AG04450 (cell line): ENCODE data around the gene NDRG4. TPM values are rescaled to one million over a fixed set of nuclear protein-coding genes. Genes with fewer than 3 reads are reported as not detected.
A peak's percentile ranks its signal among the peaks of the same experiment; 100 is the strongest.

Experiments used
- CTCF ChIA-PET: fragments of 300-600, 350-600 bp; formaldehyde crosslinking; extraction: SDS; loops from one replicate; lab custom pipeline; 2022; ENCODE audit warnings: antibody characterized with exemption, inconsistent platforms; lab: Charles Lee
- POLR2A ChIA-PET: fragments of 350-600 bp; formaldehyde crosslinking; extraction: SDS; loops from one replicate; lab custom pipeline; 2021; ENCODE audit warnings: antibody characterized with exemption, inconsistent platforms; lab: Yijun Ruan, JAX
- DNase-seq: peaks from one replicate; pipeline ENCODE4 v3.0.0-alpha.2; 2011; ENCODE audit warnings: low read depth, low spot score
- H3K27ac ChIP-seq: one replicate; pipeline ENCODE4 v1.5.1; 2012; ENCODE audit warnings: low read depth, low read length, control low read depth
- H3K27me3 ChIP-seq: one replicate; pipeline ENCODE4 v1.6.0; 2012; ENCODE audit warnings: low read length; ENCODE audit not compliant: control insufficient read depth, insufficient read depth
- H3K4me3 ChIP-seq: 2 replicates; pipeline ENCODE4 v1.5.1; 2011; ENCODE audit warnings: mild to moderate bottlenecking, low read depth, low read length, control low read depth
- H3K9me3 ChIP-seq: 2 replicates; pipeline ENCODE4 v1.5.1; 2012; ENCODE audit warnings: low read length; ENCODE audit not compliant: control insufficient read depth, insufficient read depth
- CTCF ChIP-seq: IDR thresholded peaks from 2 replicates; pipeline ENCODE4 v1.5.1; 2011; ENCODE audit warnings: low read depth, low read length, control low read depth, inconsistent platforms
- polyA plus RNA-seq: library from polyadenylated mRNA; depleted of rRNA; stranded (reverse); fragments of >200 nt; gene quantifications from 2 replicates; pipeline ENCODE4 v1.2.3, GENCODE V29; 2011

NDRG4 gene
- polyA plus RNA-seq, 1 experiment = 24.3 TPM

- Histone ChIP-seq H3K9me3 (no peaks in the 10 kb centered on the region; the same call in 1 of the 2 replicates), H3K27ac (no peak overlapping the region), H3K4me3 (no peak overlapping the region), H3K27me3 (peaks cover 10% of the 10 kb centered on the region)
- DNase-seq = no peak
- POLR2A ChIA-PET = no interaction called here
- CTCF ChIA-PET = interaction anchor here (0.5 to 5.9 kb wide), 5 partner anchors 11 to 262 kb away, joined by 3 to 73 read pairs (median 6); no protein-coding TSS in a partner anchor
- TF ChIP-seq CTCF = no peak
Observed at GRCh38 chr16:58493756-58494431, 6.0 kb upstream of the NDRG4 start.

GRCh38 chr16:58494981-58495520 is 4.9 kb upstream of the NDRG4 start:
- peak; percentile 76 for TF ChIP-seq CTCF
- H3K27me3 ChIP-seq = peaks cover 6% of the 10 kb centered on the region
- peak overlapping the region; percentile 85 for H3K27ac ChIP-seq
- peak overlapping the region; percentile 31 for H3K4me3 ChIP-seq
- CTCF ChIA-PET = interaction anchor here (0.6 to 5.9 kb wide), 20 partner anchors 9 to 470 kb away, joined by 3 to 73 read pairs (median 4); partner anchors contain the start of genes CFAP20 and GINS3
- peak; percentile 93 for DNase-seq
- POLR2A ChIA-PET = interaction anchor here (0.7 kb wide), 1 partner anchor 190 kb away, joined by 3 read pairs; the partner anchor contains the start of gene SLC38A7
- H3K9me3 ChIP-seq = no peaks in the 10 kb centered on the region; the same call in 1 of the 2 replicates

GRCh38 chr16:58495521-58496331 is 4.2 kb upstream of the NDRG4 start:
- ChIA-PET CTCF (interaction anchor here (0.6 to 5.9 kb wide), 19 partner anchors 9 to 471 kb away, joined by 3 to 73 read pairs (median 5); partner anchors contain the start of genes CFAP20 and GINS3), POLR2A (interaction anchor here (0.7 kb wide), 1 partner anchor 189 kb away, joined by 3 read pairs; the partner anchor contains the start of gene SLC38A7)
- TF ChIP-seq CTCF = no peak
- Histone ChIP-seq H3K27me3 (peaks cover 3% of the 10 kb centered on the region), H3K27ac (peak overlapping the region; percentile 85), H3K4me3 (peak overlapping the region; percentile 31), H3K9me3 (no peaks in the 10 kb centered on the region; the same call in 1 of the 2 replicates)
- no peak for DNase-seq

- ChIA-PET POLR2A (no interaction called here), CTCF (no interaction called here)
- no peak for TF ChIP-seq CTCF
- H3K9me3 ChIP-seq = no peaks in the 10 kb centered on the region; the same call in 1 of the 2 replicates
- H3K27ac ChIP-seq = no peak overlapping the region
- no peak overlapping the region for H3K4me3 ChIP-seq
- H3K27me3 ChIP-seq = peaks cover 3% of the 10 kb centered on the region
- DNase-seq = no peak
Observed at GRCh38 chr16:58497468-58497867, 2.5 kb upstream of the NDRG4 start.
